Measurements from ENCODE around the gene RD3L. TPM values are rescaled to one million over a fixed set of nuclear protein-coding genes. Genes with fewer than 3 reads are reported as not detected.
"Not testable (repeated sequence)": the region's sequence is repeated elsewhere in the genome, so short reads cannot be mapped to it uniquely, and the experiment has no call there.

The RD3L gene
- total RNA-seq, 1 donor from 2014 or later, result not detected

DNA sequence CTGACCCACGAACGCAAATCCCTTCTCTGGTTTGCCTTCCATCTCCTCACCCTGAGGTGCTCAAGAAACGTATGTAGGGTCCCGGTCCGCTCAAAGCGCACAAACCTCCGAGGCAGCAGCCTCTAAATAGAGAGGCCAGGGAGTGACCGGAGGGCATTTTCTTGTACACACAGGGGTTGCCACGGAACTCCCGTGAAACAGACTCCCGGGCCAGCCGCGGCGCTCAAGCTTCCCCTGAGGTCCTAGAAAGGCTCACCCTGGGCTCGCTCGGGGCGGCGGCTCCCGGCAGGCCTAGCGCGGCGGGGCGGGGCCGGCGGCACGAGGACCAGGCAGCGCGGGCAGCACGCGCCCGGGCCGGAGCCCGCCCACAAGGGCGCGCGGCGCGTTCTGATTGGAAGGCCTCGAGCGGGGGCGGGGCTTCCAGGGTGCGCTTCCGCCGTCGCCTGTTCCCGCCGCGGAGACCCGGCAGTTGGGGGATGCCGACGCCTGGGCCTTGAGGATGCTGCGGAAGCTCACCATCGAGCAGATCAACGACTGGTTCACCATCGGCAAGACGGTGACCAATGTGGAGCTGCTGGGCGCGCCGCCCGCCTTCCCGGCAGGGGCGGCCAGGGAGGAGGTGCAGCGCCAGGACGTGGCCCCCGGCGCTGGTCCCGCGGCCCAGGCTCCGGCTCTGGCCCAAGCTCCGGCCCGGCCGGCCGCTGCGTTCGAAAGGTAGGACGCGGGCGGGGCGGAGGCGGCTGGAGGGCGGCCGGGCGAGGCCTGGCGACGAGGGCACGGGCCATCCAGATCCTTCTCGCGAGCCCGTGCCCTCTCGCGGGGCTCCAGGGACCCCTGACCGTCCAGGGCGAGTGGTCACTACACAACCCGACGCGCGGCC, 14.1 kb downstream of the RD3L start, which contains the start of gene TDRD9:
Gene TDRD9 (plus strand): TSS at position 446 of the 880 bp plus-strand sequence. CDS start 54 bp downstream, at position 500.
- ATAC-seq, result no peak
- no peak within 1 kb of the TSS for H3K27ac ChIP-seq
- TF ChIP-seq, protein P1, sequence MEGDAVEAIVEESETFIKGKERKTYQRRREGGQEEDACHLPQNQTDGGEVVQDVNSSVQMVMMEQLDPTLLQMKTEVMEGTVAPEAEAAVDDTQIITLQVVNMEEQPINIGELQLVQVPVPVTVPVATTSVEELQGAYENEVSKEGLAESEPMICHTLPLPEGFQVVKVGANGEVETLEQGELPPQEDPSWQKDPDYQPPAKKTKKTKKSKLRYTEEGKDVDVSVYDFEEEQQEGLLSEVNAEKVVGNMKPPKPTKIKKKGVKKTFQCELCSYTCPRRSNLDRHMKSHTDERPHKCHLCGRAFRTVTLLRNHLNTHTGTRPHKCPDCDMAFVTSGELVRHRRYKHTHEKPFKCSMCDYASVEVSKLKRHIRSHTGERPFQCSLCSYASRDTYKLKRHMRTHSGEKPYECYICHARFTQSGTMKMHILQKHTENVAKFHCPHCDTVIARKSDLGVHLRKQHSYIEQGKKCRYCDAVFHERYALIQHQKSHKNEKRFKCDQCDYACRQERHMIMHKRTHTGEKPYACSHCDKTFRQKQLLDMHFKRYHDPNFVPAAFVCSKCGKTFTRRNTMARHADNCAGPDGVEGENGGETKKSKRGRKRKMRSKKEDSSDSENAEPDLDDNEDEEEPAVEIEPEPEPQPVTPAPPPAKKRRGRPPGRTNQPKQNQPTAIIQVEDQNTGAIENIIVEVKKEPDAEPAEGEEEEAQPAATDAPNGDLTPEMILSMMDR (IDR thresholded peaks at IDR 0.05), result no peak
- no peaks in the 10 kb centered on the region for H3K36me3 ChIP-seq
- H3K9me3 ChIP-seq, result no peaks in the 10 kb centered on the region
- intact Hi-C loops (cut with DNase I), result no loop called here
- no peaks in the 10 kb centered on the region for H3K4me1 ChIP-seq
- no peaks in the 10 kb centered on the region for H3K27me3 ChIP-seq (ENCODE audit: low read depth)
- H3K4me3 ChIP-seq, result no peak within 1 kb of the TSS
- no peak for DNase-seq

DNA sequence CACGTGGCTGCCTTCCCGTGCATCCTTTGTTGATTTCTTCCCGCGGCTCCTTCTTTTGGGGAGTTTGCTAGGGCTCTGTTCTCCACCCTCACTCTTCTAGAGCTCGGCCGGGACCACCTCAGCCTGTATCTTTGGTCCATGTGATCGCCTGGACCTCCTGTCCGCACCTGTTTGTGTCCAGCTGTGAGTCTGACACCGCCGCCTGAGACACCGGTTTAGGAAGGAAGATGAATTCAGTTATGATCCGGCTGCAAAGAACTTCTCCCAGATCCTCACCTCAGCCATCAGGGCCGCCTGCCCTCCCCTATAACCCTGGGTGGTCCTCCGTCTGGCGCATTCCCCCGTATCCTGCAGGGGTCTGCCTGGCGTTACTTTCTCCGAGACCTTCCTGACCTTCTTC, 14.8 kb downstream of the RD3L start:
- no peak overlapping the region for H3K4me3 ChIP-seq
- TF ChIP-seq, protein P1 (IDR thresholded peaks at IDR 0.05), result no peak
- H3K36me3 ChIP-seq, result no peaks in the 10 kb centered on the region
- no peak for DNase-seq
- H3K27ac ChIP-seq, result no peak overlapping the region
- H3K4me1 ChIP-seq, result no peaks in the 10 kb centered on the region
- no peaks in the 10 kb centered on the region for H3K9me3 ChIP-seq
- intact Hi-C loops (cut with DNase I), result no loop called here
- ATAC-seq, result no peak
- no peaks in the 10 kb centered on the region for H3K27me3 ChIP-seq (ENCODE audit: low read depth)

DNA sequence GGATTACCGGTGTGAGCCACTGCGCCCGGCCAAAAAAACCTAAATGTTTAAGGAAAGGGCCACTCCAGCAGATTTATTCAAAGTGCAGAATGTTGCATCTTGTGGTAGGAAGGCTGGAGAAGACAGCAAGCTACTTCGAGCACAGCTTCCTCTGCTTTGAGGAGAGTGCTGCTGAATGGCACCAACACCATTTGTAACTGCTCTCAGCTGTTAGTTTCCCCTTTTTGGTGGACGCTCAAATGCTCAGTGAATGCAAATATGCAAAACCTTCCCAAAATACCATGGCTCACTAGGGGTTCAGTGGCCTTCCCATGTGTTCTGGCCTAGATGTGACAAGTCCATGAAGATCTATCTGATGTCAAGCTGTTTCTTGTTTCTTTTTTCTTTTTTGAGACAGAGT, 17.0 kb downstream of the RD3L start:
- ATAC-seq (no peak), DNase-seq (no peak)
- intact Hi-C loops (cut with DNase I), result no loop called here
- Histone ChIP-seq H3K27ac (no peak overlapping the region), H3K4me1 (peaks cover 8% of the 10 kb centered on the region), H3K36me3 (no peaks in the 10 kb centered on the region), H3K9me3 (no peaks in the 10 kb centered on the region), H3K27me3 (ENCODE audit: low read depth) (no peaks in the 10 kb centered on the region), H3K4me3 (no peak overlapping the region)
- TF ChIP-seq, protein P1 (IDR thresholded peaks at IDR 0.05), result no peak

DNA sequence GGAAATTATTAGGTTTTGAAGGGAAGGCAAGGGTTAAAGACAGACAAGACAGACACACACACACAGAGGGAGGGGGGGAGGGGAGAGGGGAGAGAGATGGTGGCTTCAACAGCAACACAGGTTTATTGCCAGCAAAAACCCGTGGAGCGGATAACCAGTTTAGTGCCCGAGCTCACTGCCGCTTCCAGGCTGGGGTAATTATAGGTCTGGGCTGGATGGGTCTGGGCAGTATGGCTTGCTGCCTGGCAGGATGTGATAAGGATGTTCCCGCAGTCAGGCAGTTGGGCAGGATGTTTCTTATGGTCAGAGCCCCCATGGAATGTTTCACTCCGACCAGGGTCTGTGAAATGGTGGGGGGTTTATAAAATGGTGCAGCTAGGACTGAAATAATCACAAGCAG, 18.5 kb downstream of the RD3L start:
- intact Hi-C loops (cut with DNase I), result no loop called here
- no peak for DNase-seq

DNA sequence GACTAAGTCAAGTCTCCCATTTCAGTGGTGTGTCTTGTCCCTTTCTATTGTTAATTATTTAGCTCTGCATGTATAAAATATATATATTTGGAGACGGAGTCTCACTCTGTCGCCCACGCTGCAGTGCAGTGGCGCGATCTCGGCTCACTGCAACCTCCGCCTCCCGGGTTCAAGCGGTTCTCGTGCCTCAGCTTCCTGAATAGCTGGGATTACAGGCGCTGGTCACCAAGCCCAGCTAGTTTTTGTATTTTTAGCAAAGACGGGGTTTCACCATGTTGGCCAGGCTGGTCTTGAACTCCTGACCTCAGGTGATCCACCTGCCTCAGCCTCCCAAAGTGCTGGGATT, 20.5 kb downstream of the RD3L start:
- intact Hi-C loops (cut with DNase I); H3K27ac ChIP-seq; H3K9me3 ChIP-seq; DNase-seq; ATAC-seq; H3K27me3 ChIP-seq (ENCODE audit: low read depth): not testable (repeated sequence)
- H3K4me1 ChIP-seq, result peaks cover 20% of the 10 kb centered on the region
- peak overlapping the region; percentile 85 for H3K4me3 ChIP-seq
- peaks cover 14% of the 10 kb centered on the region for H3K36me3 ChIP-seq

More for the DNA sequence above, 18.5 kb downstream of the RD3L start:
- TF ChIP-seq, protein P1 (IDR thresholded peaks at IDR 0.05), result no peak
- Histone ChIP-seq H3K27me3 (ENCODE audit: low read depth) (no peaks in the 10 kb centered on the region), H3K4me3 (no peak overlapping the region), H3K27ac (no peak overlapping the region), H3K36me3 (no peaks in the 10 kb centered on the region), H3K4me1 (peaks cover 20% of the 10 kb centered on the region), H3K9me3 (no peaks in the 10 kb centered on the region)
- no peak for ATAC-seq

Data from lower lobe of right lung (tissue), 2 donors.